ENCODE results near the gene ADCY4.

Gene ADCY4

DNA sequence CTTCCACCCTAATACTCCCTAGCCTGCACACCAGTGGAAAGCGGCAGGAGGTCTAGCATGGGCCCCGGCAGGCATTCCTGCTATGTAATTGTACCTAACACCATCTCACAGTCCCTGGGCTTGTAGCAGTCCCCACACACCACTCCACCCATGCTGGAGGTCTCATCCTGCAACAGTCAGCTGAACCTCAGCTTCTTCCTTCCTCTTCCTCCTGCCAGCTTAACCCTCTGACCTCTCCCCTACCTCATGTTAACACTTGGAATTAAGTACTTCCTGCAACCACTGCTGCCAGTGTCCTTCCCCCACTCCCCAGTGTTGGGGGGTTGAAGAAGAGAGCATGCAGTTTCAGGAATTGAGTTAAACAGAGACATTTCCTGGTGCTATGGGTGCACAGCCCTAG is 7.6 kb downstream of the ADCY4 start:
- TF ChIP-seq, protein P1, sequence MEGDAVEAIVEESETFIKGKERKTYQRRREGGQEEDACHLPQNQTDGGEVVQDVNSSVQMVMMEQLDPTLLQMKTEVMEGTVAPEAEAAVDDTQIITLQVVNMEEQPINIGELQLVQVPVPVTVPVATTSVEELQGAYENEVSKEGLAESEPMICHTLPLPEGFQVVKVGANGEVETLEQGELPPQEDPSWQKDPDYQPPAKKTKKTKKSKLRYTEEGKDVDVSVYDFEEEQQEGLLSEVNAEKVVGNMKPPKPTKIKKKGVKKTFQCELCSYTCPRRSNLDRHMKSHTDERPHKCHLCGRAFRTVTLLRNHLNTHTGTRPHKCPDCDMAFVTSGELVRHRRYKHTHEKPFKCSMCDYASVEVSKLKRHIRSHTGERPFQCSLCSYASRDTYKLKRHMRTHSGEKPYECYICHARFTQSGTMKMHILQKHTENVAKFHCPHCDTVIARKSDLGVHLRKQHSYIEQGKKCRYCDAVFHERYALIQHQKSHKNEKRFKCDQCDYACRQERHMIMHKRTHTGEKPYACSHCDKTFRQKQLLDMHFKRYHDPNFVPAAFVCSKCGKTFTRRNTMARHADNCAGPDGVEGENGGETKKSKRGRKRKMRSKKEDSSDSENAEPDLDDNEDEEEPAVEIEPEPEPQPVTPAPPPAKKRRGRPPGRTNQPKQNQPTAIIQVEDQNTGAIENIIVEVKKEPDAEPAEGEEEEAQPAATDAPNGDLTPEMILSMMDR (IDR thresholded peaks at IDR 0.05), result no peak
- H3K27ac Mint-ChIP-seq, result no peak overlapping the region
- DNase-seq, result no peak
- H3K36me3 Mint-ChIP-seq (ENCODE audit: low read depth), result no peaks in the 10 kb centered on the region
- H3K4me1 Mint-ChIP-seq, result peaks cover 54% of the 10 kb centered on the region
- H3K9me3 Mint-ChIP-seq, result peaks cover 8% of the 10 kb centered on the region
- no peak overlapping the region for H3K4me3 Mint-ChIP-seq
- peaks cover 44% of the 10 kb centered on the region for H3K27me3 Mint-ChIP-seq (ENCODE audit: low read depth, poor library complexity)

DNA sequence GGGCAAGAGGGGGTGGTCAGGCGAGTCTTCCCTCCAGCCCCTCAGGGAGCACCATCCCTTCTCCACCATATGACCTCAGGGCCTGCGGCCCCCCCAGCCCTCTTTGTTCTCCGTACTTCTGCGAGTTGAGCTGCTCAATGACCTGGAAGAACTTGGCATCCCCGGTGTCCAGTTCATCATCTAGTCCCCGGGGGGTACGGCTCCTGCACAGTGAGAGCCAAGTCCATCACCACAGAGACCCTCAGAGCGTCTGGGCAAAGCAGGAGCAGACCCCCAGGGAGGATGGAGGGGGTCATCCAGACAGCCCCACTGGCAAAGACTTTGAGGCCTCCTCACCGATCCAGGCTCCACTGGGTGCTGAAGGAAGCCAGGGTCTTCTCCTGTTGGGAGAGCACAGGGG is 8.9 kb downstream of the ADCY4 start:
- H3K4me3 Mint-ChIP-seq, result peak overlapping the region; percentile 40
- TF ChIP-seq, protein P1 (IDR thresholded peaks at IDR 0.05), result no peak
- no peak for DNase-seq
- H3K27ac Mint-ChIP-seq, result no peak overlapping the region
- H3K9me3 Mint-ChIP-seq, result peaks cover 8% of the 10 kb centered on the region
- no peaks in the 10 kb centered on the region for H3K36me3 Mint-ChIP-seq (ENCODE audit: low read depth)
- peaks cover 43% of the 10 kb centered on the region for H3K27me3 Mint-ChIP-seq (ENCODE audit: low read depth, poor library complexity)
- peaks cover 56% of the 10 kb centered on the region for H3K4me1 Mint-ChIP-seq

DNA sequence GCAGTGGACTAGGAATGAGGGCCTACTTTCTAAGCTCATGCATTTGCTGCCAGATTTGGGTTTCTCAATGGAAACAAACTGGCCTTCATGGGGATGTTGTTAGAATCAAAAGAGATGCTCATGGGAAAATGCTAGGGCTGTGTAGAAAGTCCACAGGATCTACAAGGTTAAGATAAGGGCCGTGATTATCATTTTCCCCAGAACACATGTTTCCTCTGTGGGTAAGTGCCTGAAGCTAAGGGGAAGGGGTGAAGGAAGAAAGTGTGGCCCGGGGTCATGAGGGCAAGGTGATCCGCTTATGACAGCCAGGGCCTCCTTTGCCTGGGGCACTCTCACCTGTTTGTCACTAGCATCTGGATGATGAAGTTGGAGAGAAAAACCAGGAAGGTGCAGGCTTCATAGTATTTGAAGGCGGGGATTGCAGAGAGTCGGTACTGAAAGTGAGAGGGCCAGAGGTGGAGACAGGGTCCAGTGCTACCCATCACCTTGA is 9.8 kb downstream of the ADCY4 start:
- TF ChIP-seq, protein P1 (IDR thresholded peaks at IDR 0.05), result no peak

DNA sequence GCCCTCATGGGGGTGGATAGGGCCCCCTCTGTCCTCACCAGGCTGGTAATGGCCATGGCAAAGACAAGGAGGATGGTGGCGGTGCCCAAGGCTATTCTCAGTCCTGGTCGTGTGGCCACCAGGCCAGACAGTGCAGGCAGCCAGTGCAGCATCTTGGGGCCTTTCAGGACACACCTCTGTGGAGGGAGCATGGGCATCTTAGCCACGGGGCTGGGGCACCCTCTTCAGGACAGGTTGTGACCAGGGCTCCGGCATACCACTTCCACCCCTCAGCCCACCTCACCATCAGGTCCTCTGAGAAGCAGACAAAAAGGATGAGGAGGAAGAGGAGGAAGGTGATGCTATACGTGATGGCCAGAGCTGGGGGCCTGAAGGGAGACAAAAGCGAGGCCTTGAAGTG is 10.8 kb downstream of the ADCY4 start:
- H3K27ac Mint-ChIP-seq, result no peak overlapping the region
- peaks cover 70% of the 10 kb centered on the region for H3K4me1 Mint-ChIP-seq
- no peak overlapping the region for H3K4me3 Mint-ChIP-seq
- DNase-seq, result no peak
- peaks cover 39% of the 10 kb centered on the region for H3K27me3 Mint-ChIP-seq (ENCODE audit: low read depth, poor library complexity)
- H3K36me3 Mint-ChIP-seq (ENCODE audit: low read depth), result no peaks in the 10 kb centered on the region
- TF ChIP-seq, protein P1 (IDR thresholded peaks at IDR 0.05), result no peak
- H3K9me3 Mint-ChIP-seq, result peaks cover 7% of the 10 kb centered on the region

More for the DNA sequence above, 9.8 kb downstream of the ADCY4 start:
- Mint-ChIP-seq H3K9me3 (peaks cover 8% of the 10 kb centered on the region), H3K27ac (no peak overlapping the region), H3K36me3 (ENCODE audit: low read depth) (no peaks in the 10 kb centered on the region), H3K4me3 (no peak overlapping the region), H3K27me3 (ENCODE audit: low read depth, poor library complexity) (peaks cover 39% of the 10 kb centered on the region), H3K4me1 (peaks cover 60% of the 10 kb centered on the region)
- DNase-seq, result no peak

DNA sequence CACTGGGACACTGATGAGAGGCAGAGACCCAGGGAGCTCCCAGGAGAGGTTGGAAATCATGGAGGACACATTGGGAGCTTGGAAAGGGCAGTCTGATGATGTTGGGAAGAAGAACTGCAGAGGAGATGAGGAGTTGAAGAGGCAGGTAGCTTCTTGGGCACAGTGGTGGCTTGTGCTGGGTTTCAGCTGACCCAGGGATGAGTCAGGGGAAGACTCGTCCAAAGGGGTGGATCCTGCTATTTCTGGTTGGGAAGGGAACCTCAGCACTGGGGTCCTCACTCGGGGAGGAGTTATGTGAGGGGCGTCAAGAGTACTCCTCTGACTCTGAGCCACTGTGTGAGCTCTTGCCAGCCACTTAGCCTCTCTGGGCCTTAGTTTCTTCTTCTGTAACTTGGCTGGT is 11.5 kb downstream of the ADCY4 start:
- Mint-ChIP-seq H3K27ac (no peak overlapping the region), H3K36me3 (ENCODE audit: low read depth) (no peaks in the 10 kb centered on the region), H3K9me3 (peaks cover under 1% of the 10 kb centered on the region), H3K4me3 (no peak overlapping the region), H3K27me3 (ENCODE audit: low read depth, poor library complexity) (peaks cover 42% of the 10 kb centered on the region), H3K4me1 (peaks cover 65% of the 10 kb centered on the region)
- TF ChIP-seq, protein P1 (IDR thresholded peaks at IDR 0.05), result no peak
- no peak for DNase-seq

DNA sequence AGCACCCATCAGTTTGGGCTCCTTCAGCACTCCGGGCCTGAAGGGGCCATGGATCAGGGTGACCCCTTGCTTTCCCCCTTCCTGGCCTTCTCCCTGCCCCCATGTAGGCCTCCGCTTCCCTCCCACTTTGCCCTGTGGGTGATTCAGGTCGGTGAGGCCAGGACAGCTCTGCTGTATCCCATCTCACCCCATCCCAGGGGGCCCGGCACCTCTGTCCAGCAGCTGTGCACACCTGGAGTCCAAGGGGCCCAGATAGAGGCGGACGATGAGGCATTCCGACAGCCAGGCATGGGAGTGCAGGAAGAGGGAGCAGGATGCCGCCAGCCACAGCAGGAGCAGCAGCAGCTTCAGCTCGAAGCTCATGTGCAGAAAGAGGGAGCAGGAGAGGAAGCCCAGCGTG is 12.2 kb downstream of the ADCY4 start:
- peaks cover 64% of the 10 kb centered on the region for H3K4me1 Mint-ChIP-seq
- H3K9me3 Mint-ChIP-seq, result no peaks in the 10 kb centered on the region
- peaks cover 49% of the 10 kb centered on the region for H3K27me3 Mint-ChIP-seq (ENCODE audit: low read depth, poor library complexity)
- TF ChIP-seq, protein P1 (IDR thresholded peaks at IDR 0.05), result no peak
- no peak overlapping the region for H3K27ac Mint-ChIP-seq
- no peak overlapping the region for H3K4me3 Mint-ChIP-seq
- no peaks in the 10 kb centered on the region for H3K36me3 Mint-ChIP-seq (ENCODE audit: low read depth)
- DNase-seq, result no peak

Data from nephron progenitor cell (in vitro differentiated cells).